NCI-H82 (cell line): ENCODE data around the gene POMT2.
A peak's percentile ranks its signal among the peaks of the same experiment; 100 is the strongest.
"Not testable (repeated sequence)": the region's sequence is repeated elsewhere in the genome, so short reads cannot be mapped to it uniquely, and the experiment has no call there.

Source experiments
- DNase-seq: peaks from one replicate; lab custom pipeline; 2025; lab: John Stamatoyannopoulos, UW

Gene POMT2

DNA sequence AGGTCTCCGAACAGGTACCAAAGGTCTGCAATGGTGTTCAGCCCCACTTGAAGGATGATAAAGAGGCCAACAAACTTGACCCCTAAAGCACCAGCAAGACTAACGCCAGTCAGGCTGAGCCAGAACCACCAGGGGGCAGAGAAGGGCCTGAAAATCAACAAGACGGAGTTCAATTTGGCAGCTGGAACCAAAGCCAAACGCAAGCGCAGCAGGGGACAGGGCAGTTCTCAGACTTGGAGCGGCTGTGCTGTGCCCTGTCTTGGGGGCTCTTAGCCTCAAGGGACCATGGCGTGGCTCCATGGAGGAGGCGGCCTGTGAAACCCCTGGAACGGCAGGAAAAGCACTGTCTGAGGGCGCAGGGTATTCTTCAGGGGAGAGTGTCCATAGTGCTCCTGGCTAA, 19.6 kb downstream of the POMT2 start:
- DNase-seq: peak; percentile 87

- DNase-seq: no peak
Measured at GRCh38 chr14:77299771-77300170, 20.9 kb downstream of the POMT2 start.

DNA sequence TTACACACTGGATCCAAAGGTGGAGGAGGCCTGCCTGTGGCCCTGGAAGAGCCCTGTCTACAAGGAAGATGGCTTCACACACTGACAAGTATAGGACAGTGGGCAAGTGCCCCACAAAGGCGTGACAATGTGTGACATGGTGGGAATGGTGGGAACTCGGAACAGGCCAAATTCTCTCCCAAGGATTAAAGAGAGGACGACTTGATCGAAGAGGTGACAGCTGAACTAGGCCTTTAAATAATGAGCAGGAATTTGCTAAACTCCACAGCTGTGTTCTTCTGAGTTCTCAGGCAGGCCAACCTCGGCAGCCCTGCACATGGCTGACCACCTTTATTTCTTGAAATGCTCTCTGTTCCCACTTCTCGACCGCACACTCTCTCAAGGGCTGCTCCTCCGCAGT, 23.8 kb downstream of the POMT2 start:
- no peak for DNase-seq

- peak; percentile 39 for DNase-seq
Measured at GRCh38 chr14:77296155-77296554, 24.5 kb downstream of the POMT2 start.

DNA sequence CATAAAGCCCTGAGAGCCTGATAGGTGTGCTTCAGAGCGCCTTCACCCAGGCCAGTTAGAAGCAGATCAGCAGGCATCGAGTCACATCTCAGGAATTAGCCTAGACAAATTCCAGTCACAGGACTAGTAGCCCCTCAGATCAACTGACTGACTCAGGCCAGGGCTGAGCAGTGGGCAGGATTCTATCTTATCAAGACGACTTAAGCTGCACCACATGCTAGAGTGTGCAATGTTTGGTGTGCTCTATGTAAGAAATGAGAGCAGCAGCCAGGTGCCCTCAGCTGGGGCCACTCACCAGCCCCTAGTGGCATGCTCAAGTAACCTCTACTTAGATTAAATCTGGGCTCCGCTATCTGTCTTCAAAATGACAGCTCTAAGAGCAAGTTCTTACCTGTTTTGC, 30.0 kb downstream of the POMT2 start:
- peak; percentile 33 for DNase-seq

GRCh38 chr14:77286576-77286975, 34.1 kb downstream of the POMT2 start:
- DNase-seq: no peak

DNA sequence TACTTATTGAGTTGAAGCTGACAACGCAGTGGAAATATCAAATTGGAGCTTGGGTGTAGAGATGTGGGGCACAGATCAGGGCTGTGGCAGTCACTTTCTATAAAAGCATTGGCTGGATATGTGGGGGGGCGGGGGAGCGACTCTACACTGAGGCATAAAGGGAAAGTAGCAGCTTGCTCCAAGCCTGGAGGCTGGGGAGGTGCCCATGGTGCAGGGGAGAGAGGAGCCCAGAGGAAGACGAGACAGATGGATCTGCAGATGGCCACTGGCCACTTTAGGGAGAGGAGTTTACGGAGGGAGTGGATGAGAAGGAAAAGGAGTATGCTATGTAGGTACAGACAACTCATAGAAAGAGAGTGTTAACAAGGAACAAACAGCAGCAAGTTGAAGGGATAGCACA, 36.2 kb downstream of the POMT2 start:
- no peak for DNase-seq

- DNase-seq: no peak
Measured at GRCh38 chr14:77284066-77284465, 36.6 kb downstream of the POMT2 start.

- DNase-seq: no peak
Measured at GRCh38 chr14:77281852-77282410, 38.8 kb downstream of the POMT2 start.

- not testable (repeated sequence) for DNase-seq
Measured at GRCh38 chr14:77280921-77281320, 39.8 kb downstream of the POMT2 start.

DNA sequence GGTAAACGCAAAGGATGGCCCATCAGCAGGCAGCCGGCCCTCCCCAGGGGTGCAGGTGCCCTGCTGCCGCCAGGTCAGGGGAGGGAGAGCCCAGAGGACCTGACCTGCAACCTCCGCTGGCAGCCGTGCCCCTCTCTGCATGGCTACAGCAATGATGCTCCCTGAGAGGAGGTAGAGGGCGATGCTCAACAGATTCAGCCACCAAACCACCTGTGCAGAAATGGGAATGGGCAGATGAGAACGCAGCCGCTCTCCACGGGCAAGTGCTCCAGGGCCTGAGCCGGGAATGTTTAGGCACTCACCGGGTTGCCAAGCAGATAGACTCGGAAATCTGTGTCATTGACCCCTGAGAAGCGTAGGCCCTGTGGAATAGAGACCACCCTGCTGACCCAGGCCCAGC, 41.0 kb downstream of the POMT2 start:
- DNase-seq: no peak

- DNase-seq: no peak
Measured at GRCh38 chr14:77278461-77279230, 42.0 kb downstream of the POMT2 start.

DNA sequence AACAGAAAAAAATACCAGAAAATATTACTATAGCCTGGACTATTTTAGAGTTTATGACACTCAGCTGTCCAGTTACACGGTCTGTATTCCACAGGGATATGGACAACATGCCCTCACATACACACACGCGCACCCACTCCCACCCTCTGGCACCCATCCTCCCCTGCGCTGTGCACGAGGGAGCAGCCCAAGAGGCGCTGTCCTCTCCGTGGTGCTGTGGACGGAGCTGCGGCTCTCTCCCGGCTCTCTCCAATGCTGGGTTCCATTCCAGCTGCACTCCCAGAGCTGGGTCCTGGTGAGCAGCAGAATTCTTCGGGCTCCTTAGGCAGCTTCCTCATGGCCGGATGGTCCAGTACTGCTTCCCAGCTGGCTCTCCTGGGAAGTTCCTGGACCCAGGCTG, 43.7 kb downstream of the POMT2 start:
- DNase-seq: no peak

DNA sequence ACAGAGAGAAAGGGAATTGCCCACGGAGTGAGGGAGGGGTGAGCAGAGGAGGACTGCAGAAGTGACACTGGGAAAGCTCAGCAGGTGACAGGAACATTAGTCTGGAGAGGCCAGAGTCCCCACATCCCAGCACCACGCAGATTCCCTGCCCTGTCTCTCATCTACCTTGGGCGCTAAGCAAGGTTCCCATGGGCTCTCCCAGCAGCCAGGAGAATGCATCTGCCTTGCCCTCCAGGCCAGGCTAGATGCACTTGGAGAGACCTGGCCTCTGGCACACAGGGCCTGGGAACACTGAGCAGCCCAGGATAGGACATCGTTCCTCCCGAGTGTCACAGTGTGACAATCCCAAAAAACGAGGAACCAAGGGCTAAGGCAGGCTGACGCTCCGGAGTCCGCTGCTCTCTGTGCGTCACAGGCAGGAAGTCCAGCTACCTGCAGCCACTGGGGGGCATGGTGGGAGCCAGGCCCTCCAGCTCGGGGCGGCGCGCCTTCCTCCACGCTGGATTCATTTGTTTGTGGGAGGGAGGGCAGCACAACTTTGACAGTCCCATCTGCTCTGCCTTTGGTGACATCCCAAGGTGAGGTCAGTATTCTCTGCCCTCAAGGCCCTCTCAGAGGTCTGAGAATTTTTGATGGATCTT, 44.3 kb downstream of the POMT2 start:
- no peak for DNase-seq

DNA sequence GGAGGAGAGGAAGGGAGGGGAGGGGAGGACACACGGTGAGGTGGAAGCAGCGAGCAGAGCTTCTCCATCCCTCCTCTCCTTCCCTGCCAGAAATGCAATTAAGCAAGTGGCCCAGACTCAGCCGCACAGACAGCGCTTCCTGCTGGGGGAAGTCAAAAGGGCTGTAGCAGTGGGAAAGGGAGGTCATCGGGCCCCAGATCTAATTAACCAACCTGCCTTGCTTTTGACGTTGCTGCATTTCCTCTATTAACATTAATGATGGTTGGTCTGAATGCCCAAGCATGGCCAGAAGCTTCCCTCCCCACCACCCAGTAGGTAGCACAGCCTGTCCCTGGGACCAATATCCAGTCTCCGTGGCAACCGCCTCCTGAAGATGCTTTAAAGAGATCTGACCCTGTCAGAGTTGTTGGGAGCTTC, 45.1 kb downstream of the POMT2 start:
- DNase-seq: no peak

DNA sequence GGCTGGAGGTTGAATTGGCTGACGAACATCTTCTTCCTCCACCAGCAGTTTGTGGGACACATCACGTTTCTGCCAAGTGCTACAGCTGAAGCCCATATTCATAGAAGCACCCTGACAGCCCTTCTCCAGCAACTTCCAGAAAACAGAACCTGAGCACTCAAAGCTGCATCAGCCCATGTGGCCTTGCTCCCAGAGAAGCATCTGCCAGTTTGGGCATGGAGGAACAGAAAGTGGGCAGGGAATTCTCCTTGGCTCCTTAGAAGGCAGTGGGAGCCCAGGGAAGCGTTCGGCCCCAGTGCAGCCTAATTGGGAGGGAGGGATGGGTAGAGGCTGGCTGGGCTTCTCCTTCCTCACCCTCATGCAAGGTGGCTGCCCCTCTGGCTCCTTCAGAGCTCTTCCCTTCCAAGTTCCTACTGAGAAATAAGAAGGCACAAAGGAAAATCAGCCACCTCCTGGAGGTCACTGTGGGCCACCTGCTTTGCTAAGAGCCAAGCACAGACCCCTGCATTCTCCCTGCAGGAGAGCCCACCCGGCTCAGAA, 45.6 kb downstream of the POMT2 start:
- DNase-seq: no peak

- no peak for DNase-seq
Measured at GRCh38 chr14:77273796-77274195, 46.9 kb downstream of the POMT2 start.

- DNase-seq: no peak
Measured at GRCh38 chr14:77272261-77272660, 48.4 kb downstream of the POMT2 start.

GRCh38 chr14:77271113-77271710, 49.5 kb downstream of the POMT2 start, which contains the start of gene NGB:
Gene NGB, minus strand, starts transcription at chr14:77271206. Its CDS starts 269 bp downstream, at chr14:77270937.
- DNase-seq: no peak

GRCh38 chr14:77270361-77271112, 50.1 kb downstream of the POMT2 start:
- DNase-seq: no peak

GRCh38 chr14:77268989-77269600, 51.6 kb downstream of the POMT2 start:
- no peak for DNase-seq
